ENCODE data around the gene FBLN7.

DNA sequence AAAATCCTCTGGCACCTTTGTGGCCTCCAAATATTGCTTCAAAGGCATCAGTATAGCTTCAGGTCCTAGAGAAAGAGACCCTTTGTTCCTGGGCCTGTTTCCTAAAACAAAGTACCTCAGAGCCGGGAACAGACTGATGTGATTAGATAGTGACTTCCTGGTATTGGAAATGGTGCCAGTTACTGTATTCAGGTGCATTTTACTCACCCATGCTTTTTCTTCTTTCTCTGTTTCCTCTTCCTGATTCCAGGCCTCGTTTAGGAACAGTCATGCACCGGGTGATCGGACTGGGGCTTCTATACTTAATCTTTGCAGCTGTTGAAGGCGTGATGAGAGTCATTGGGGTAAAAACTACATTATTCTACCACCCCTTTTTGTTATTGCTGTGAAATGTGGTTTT lies 48.8 kb upstream of the FBLN7 start:
- TF ChIP-seq, protein P1, sequence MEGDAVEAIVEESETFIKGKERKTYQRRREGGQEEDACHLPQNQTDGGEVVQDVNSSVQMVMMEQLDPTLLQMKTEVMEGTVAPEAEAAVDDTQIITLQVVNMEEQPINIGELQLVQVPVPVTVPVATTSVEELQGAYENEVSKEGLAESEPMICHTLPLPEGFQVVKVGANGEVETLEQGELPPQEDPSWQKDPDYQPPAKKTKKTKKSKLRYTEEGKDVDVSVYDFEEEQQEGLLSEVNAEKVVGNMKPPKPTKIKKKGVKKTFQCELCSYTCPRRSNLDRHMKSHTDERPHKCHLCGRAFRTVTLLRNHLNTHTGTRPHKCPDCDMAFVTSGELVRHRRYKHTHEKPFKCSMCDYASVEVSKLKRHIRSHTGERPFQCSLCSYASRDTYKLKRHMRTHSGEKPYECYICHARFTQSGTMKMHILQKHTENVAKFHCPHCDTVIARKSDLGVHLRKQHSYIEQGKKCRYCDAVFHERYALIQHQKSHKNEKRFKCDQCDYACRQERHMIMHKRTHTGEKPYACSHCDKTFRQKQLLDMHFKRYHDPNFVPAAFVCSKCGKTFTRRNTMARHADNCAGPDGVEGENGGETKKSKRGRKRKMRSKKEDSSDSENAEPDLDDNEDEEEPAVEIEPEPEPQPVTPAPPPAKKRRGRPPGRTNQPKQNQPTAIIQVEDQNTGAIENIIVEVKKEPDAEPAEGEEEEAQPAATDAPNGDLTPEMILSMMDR (IDR thresholded peaks at IDR 0.05) = no peak
- TF ChIP-seq ZFX (IDR thresholded peaks at IDR 0.05; ENCODE audit: borderline replicate concordance) = no peak

Data from 22Rv1 (cell line).